HepG2 (cell line): ENCODE results near the gene HMGN4. TPM values are rescaled to one million over a fixed set of nuclear protein-coding genes. Genes with fewer than 3 reads are reported as not detected.

Experiments
- GPN1 ChIP-seq: sonication (generic); formaldehyde crosslinking; IDR thresholded peaks from 2 replicates; pipeline ENCODE4 v1.5.1; 2020; ENCODE audit warnings: missing genetic modification reagents, borderline replicate concordance
- HMG20A ChIP-seq: IDR thresholded peaks from 2 replicates; pipeline ENCODE4 v1.6.1; 2016; ENCODE audit warnings: borderline replicate concordance
- HOXD1 ChIP-seq: sonication (generic); formaldehyde crosslinking; IDR thresholded peaks from 2 replicates; pipeline ENCODE4 v1.5.0; 2020; ENCODE audit warnings: missing genetic modification reagents
- KDM4B ChIP-seq: sonication (generic); formaldehyde crosslinking; IDR thresholded peaks from 2 replicates; pipeline ENCODE4 v1.4.0; 2020; ENCODE audit warnings: missing genetic modification reagents
- MED8 ChIP-seq: sonication (generic); formaldehyde crosslinking; IDR thresholded peaks from 2 replicates; pipeline ENCODE4 v1.8.1; 2023; ENCODE audit warnings: mild to moderate bottlenecking, missing genetic modification reagents; ENCODE audit not compliant: insufficient replicate concordance
- NFE2L2 ChIP-seq: fragments of 150-350 bp; IDR thresholded peaks from 2 replicates; pipeline ENCODE4 v1.6.1; 2014; ENCODE audit warnings: low read length
- NFRKB ChIP-seq: fragments of 450-650 bp; IDR thresholded peaks from 2 replicates; pipeline ENCODE4 v1.6.1; 2017
- PAX8 ChIP-seq: sonication (generic); formaldehyde crosslinking; IDR thresholded peaks from 2 replicates; pipeline ENCODE4 v1.8.0; 2022; ENCODE audit warnings: mild to moderate bottlenecking, missing genetic modification reagents, borderline replicate concordance
- PRMT3 ChIP-seq: sonication (generic); formaldehyde crosslinking; IDR thresholded peaks from 2 replicates; pipeline ENCODE4 v1.8.1; 2022; ENCODE audit warnings: low read depth, mild to moderate bottlenecking, moderate library complexity, missing genetic modification reagents, borderline replicate concordance
- RARA ChIP-seq: IDR thresholded peaks from 2 replicates; pipeline ENCODE4 v1.6.1; 2016; ENCODE audit warnings: missing genetic modification reagents, missing compliant biosample characterization
- RXRA ChIP-seq: sonication (generic); formaldehyde crosslinking; IDR thresholded peaks from 2 replicates; pipeline ENCODE4 v1.5.1; 2020; ENCODE audit warnings: missing genetic modification reagents
- TAF15 ChIP-seq: fragments of 200-400 bp; formaldehyde crosslinking; IDR thresholded peaks from one replicate; pipeline ENCODE4 v1.6.1; 2018; ENCODE audit warnings: mild to moderate bottlenecking, low read depth, low read length; ENCODE audit not compliant: poor library complexity, severe bottlenecking
- TCF7L2 ChIP-seq: IDR thresholded peaks from 2 replicates; pipeline ENCODE4 v1.6.1; 2011; ENCODE audit warnings: mild to moderate bottlenecking, low read depth, low read length, moderate library complexity
- TRIM22 ChIP-seq: fragments of 450-650 bp; IDR thresholded peaks from 2 replicates; pipeline ENCODE4 v1.6.1; 2017
- ZHX2 ChIP-seq, 2 experiments: sonication (generic) in 1 of 2; formaldehyde crosslinking in 1 of 2; IDR thresholded peaks; 2 replicates each; pipeline versions ENCODE4 v1.6.1 to v1.9.0; 2014 to 2022; ENCODE audit warnings: antibody characterized with exemption in 1 of 2, borderline replicate concordance in 1 of 2, inconsistent platforms in 1 of 2, low read depth in 1 of 2, missing genetic modification reagents in 1 of 2
- ZNF256 ChIP-seq: sonication (generic); formaldehyde crosslinking; conservative IDR thresholded peaks from 2 replicates; pipeline ENCODE4 v1.4.0; 2020; ENCODE audit warnings: missing genetic modification reagents
- ZNF44 ChIP-seq: sonication (generic); formaldehyde crosslinking; IDR thresholded peaks from 2 replicates; pipeline ENCODE4 v1.5.1; 2020; ENCODE audit warnings: mild to moderate bottlenecking, missing genetic modification reagents
- ZNF570 ChIP-seq: sonication (generic); formaldehyde crosslinking; IDR thresholded peaks from 2 replicates; pipeline ENCODE4 v1.4.0; 2020; ENCODE audit warnings: mild to moderate bottlenecking, missing genetic modification reagents, borderline replicate concordance
- ZNF691 ChIP-seq: sonication (generic); formaldehyde crosslinking; IDR thresholded peaks from 2 replicates; pipeline ENCODE4 v1.4.0; 2020; ENCODE audit warnings: missing genetic modification reagents, low read depth, mild to moderate bottlenecking, borderline replicate concordance
- ZNF784 ChIP-seq: sonication (generic); formaldehyde crosslinking; IDR thresholded peaks from 2 replicates; pipeline ENCODE4 v1.5.1; 2020; ENCODE audit warnings: missing genetic modification reagents, mild to moderate bottlenecking, borderline replicate concordance
- ZSCAN22 ChIP-seq: sonication (generic); formaldehyde crosslinking; IDR thresholded peaks from 2 replicates; pipeline ENCODE4 v1.4.0; 2020; ENCODE audit warnings: mild to moderate bottlenecking, missing genetic modification reagents
- polyA plus RNA-seq, 8 experiments: library from polyadenylated mRNA; depleted of rRNA in 3 of 8; stranded (reverse) in 7 of 8; unstranded in 1 of 8; fragments of >200 nt; fragmentation: Illumina TruSeq in 4 of 8; extraction: Trizol in 4 of 8; gene quantifications; 2 replicates each; pipeline versions ENCODE4 v1.2.1 to v1.2.3, GENCODE V29; 2011 to 2016; ENCODE audit warnings: low read depth in 4 of 8, missing spikeins in 1 of 8, mixed read lengths in 1 of 8; ENCODE audit not compliant: insufficient read depth in 1 of 8
- total RNA-seq, 5 experiments: library from RNA; depleted of rRNA; stranded (reverse); fragments of >200 nt; fragmentation: Illumina TruSeq; extraction: Trizol; gene quantifications; 2 replicates each; pipeline ENCODE4 v1.2.3, GENCODE V29; 2016; ENCODE audit warnings: low read depth in 1 of 5

HMGN4 gene
- total and polyA plus RNA-seq, 2 of the 13 experiments (the other 11 are each of a cell fraction or from before 2014, with no cell fraction given) = 39.9 to 52.1 TPM

DNA sequence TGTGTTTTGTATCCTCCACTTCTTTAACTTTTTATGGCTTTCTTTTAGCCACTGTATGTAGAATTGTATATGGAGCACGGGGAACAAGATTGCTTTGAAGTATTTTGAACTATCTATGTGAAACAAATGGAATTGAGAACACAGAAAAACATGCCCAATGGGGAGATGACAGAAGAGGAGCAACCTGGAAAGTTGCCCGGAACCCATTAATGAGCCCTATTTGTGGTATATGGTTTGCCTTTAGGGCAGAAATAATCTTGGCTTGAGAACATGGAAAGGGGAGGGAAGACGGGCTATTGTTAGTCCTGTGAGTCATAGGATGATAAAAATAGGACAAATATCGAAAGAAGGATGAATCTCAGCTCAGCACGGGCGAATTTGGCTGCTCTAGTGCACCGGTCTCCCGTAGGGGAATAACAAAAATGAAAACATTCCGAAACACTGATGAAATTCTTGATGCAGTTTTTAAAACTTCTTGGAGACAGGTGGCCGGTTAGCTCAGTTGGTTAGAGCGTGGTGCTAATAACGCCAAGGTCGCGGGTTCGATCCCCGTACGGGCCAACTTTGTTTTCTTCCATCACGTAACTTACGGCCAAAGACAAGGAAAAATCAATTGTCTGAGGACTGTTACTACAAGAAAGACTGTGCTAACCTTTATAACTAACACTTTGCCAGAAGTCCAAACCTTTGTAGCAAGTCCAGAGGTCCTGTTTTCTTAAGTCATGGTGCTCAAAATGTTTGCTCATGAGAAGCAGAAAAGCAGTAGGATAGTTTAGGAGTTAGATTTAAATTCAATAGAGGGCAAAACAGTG lies 15.7 kb downstream of the HMGN4 start (continued):
- TF ChIP-seq ZNF784 (CRISPR knock-in tag) (no peak), HOXD1 (CRISPR knock-in tag) (0 out of 2 replicates have a peak, but pooled peaks have one; percentile 69), TAF15 (no peak), ZNF691 (no peak), GPN1 (CRISPR knock-in tag) (no peak), NFRKB (no peak), ZNF256 (peak; percentile 86), ZSCAN22 (CRISPR knock-in tag) (no peak), RXRA (CRISPR knock-in tag) (peak; percentile 27; the same call in 1 of the 2 replicates), PAX8 (CRISPR knock-in tag) (no peak), MED8 (no peak), ZHX2 (IDR thresholded peaks at IDR 0.05; ENCODE audit: low read depth) (no peak), ZHX2 (CRISPR knock-in tag; IDR thresholded peaks at IDR 0.05; ENCODE audit: borderline replicate concordance) (0 out of 2 replicates have a peak, but pooled peaks have one; percentile 36), RARA (CRISPR knock-in tag) (no peak), ZNF570 (CRISPR knock-in tag) (no peak), TCF7L2 (no peak), PRMT3 (no peak), TRIM22 (no peak), NFE2L2 (no peak), HMG20A (CRISPR knock-in tag) (no peak), KDM4B (CRISPR knock-in tag) (no peak), ZNF44 (no peak)
